D721Med (cell line): ENCODE measurements around the gene DAPK1.

ENCODE experiments used
- DNase-seq: peaks from one replicate; pipeline ENCODE4 v3.0.0; 2011; ENCODE audit warnings: low spot score; ENCODE audit not compliant: insufficient read length
- FAIRE-seq: peaks from 2 replicates; lab custom pipeline; 2011; peaks lifted over from hg19 to GRCh38; lab: Jason Lieb, UNC
- CTCF ChIP-seq: IDR thresholded peaks from 2 replicates; pipeline ENCODE4 v1.5.1; 2012; ENCODE audit warnings: mild to moderate bottlenecking, control low read depth; ENCODE audit not compliant: insufficient read depth; ENCODE audit errors: missing control alignments

DAPK1 gene

GRCh38 chr9:87746186-87746585 lies 248.5 kb downstream of the DAPK1 start:
- DNase-seq, result no peak
- FAIRE-seq, result no peak
- TF ChIP-seq CTCF, result no peak

GRCh38 chr9:87748881-87749280 lies 251.2 kb downstream of the DAPK1 start:
- no peak for TF ChIP-seq CTCF
- DNase-seq (no peak), FAIRE-seq (no peak)

- no peak for DNase-seq
- no peak for TF ChIP-seq CTCF
- FAIRE-seq, result no peak
Measured at GRCh38 chr9:87749335-87750035, 251.8 kb downstream of the DAPK1 start.

- DNase-seq (no peak), FAIRE-seq (no peak)
- TF ChIP-seq CTCF, result no peak
Measured at GRCh38 chr9:87750726-87751125, 253.1 kb downstream of the DAPK1 start.

GRCh38 chr9:87751423-87751822 lies 253.8 kb downstream of the DAPK1 start:
- FAIRE-seq (no peak), DNase-seq (no peak)
- TF ChIP-seq CTCF, result no peak

GRCh38 chr9:87751868-87752267 lies 254.2 kb downstream of the DAPK1 start:
- no peak for TF ChIP-seq CTCF
- DNase-seq (no peak), FAIRE-seq (no peak)

- FAIRE-seq, result no peak
- TF ChIP-seq CTCF, result no peak
Measured at GRCh38 chr9:87753313-87753712, 255.6 kb downstream of the DAPK1 start.

More at GRCh38 chr9:87753313-87753712, 255.6 kb downstream of the DAPK1 start:
- no peak for DNase-seq
